Measurements from ENCODE around the gene PDF.
"Not testable (repeated sequence)": the region's sequence is repeated elsewhere in the genome, so short reads cannot be mapped to it uniquely, and the experiment has no call there.

Gene PDF

DNA sequence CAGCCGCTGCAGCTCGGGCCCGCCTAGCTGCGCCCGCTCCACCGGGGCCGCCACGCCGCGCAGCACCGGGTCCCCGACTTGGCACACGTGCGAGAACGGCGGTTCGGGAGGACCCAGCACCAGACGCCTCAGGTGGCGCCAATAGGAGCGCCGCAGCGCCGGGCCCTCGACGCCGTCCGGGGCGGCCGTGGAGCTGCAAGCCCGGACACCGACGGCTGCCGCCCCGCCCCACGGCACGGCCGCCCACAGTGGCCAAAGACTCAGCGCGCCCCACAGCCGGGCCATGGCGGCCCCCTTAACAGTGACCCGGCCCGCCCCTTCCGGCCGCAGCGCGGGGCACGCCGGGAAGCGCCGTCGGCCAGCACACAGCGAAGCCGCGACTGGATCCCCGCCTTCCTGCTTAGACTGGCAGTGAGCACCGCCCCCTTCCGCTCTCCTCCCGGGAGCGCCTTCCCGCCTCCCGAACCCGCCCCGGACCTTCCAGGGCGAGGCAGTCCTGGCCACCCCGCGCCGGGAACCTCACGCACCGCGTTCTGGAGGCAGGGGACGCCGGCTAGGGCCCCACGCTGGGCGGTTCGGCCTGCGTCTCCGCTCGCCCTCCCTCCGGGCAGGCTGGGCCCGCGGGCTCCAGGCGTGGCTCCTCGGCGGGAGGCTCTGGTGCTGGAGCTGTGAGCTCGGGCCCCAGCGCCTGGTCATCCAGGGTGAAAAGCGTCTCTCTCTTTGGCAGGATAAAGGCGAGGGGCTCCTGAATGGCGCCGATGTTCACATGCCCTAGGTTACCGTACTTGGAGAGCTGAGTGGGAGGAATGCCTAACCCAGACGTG lies at the start of gene PDF:
Gene PDF (minus strand): TSS at position 303 of the 824 bp plus-strand sequence. CDS start 18 bp downstream, at position 285.
- in situ Hi-C loops (cut with MboI; ENCODE audit: low sequenced_read_pairs), result no loop called here

DNA sequence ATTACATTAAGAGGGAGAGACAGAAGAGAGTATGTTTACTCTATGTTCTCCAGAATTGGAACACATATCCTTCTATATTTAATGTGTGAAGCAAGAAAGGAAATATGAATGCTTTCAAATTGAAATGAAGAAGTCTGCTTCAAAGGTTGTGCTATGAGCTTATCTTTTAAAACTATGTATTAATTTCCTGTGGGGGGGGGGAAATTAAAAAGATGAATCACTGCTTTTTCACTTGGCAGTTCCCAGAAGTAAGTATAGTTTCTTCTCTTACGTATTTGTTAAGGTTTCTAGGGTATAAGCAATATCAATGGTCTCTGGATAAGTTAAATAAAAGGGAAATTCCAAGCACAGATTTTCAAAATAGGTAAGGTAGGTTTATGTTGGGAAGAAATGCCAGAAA lies 48.4 kb upstream of the PDF start:
- in situ Hi-C loops (cut with MboI; ENCODE audit: low sequenced_read_pairs), result no loop called here

DNA sequence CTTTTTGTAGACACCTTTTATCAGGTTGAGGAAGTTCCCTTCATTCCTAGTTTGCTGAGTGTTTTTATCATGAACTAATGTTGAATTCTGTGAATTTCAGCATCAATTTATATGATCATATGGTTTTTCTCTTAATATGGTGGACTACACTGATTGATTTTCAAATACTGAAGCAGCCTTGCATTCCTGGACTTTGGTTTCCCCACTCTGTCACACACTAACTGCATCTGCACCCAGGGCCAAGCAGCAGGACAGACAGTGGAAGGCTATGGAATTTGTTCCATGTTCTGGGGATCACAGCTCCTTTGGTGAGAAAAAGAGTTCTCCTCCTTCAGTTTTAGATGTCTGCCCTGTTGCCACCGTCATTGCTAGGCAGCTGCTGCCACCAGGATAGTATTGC lies 47.6 kb upstream of the PDF start:
- in situ Hi-C loops (cut with MboI; ENCODE audit: low sequenced_read_pairs), result no loop called here

- in situ Hi-C loops (cut with MboI; ENCODE audit: low sequenced_read_pairs), result no loop called here
These were observed 46.1 kb upstream of the PDF start for GRCh38 chr16:69376393-69377059.

DNA sequence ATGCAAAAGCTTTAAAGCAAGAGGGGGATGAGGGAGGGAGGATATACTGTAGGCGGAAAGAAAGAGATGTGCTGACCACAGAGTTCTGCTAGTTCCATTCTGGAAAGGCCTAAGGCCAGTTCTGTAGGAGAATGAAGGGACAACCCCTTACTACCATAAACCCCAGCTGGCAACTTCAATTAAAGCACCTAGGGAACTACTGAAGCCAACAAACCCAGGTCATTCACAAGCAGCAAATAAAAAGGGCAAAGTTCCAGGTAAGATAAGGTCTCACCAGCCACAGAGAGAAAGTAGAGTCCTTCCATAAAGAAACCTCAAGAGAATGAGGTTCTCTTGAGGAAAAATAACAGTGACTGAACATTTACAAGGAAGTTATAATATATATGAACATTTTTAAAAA lies 42.6 kb upstream of the PDF start:
- in situ Hi-C loops (cut with MboI; ENCODE audit: low sequenced_read_pairs), result no loop called here

GRCh38 chr16:69371564-69371963 lies 41.2 kb upstream of the PDF start:
- in situ Hi-C loops (cut with MboI; ENCODE audit: low sequenced_read_pairs), result no loop called here

DNA sequence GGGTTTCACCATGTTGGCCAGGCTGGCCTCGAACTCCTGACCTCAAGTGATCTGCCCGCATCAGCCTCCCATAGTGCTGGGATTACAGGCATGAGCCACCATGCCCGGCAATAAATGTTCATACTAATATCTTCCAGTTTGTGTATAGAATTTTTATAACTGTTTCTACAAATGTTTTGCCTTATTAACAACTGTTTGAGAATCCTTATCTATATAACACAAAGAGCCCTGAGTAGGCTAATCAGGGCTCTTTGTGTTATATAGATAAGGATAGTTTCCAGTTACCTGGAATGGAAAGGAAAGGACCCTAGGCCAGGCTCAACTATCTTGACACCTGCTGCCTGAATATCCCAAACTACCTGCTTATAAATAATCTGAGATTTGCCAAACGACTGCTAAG lies 38.5 kb upstream of the PDF start:
- in situ Hi-C loops (cut with MboI; ENCODE audit: low sequenced_read_pairs), result no loop called here

DNA sequence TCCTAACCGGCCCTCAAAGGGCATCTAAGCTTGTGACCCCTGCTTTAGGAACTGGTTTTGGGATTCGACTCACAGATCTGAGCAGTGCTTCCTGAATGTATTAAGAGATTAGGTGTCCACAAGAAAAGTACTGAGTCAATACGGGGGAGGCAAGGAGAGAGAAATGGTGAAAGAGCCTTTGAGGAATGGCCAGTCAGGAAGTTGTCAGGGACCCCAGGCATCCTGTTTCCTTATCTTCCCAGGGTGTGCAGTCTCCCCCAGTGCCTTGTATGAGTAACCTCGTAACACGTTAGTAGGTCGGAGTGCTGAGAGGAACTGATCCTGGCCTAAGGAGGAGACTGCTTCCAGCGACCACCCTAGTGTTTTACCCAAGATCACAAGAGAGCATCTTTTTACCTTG lies 37.6 kb upstream of the PDF start:
- in situ Hi-C loops (cut with MboI; ENCODE audit: low sequenced_read_pairs), result no loop called here

DNA sequence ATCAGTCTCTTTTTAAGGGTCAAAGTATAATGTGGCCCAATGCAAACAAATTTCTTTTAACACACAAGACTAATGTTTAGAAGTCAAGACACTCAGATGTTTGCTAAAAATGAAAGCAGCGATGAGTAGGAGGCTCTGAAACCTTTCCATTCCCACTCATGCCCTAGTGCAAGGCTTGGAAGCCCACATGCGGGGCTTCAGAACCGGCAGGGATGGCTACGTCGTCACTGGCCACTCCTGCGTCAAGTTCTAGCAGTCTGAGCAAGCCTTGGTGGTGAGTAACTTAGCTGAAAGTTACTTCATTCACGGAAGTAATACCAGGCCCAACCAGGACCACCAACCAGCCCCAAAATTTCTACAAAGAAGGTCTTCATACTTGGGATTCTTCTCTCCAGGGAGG lies 36.0 kb upstream of the PDF start:
- in situ Hi-C loops (cut with MboI; ENCODE audit: low sequenced_read_pairs), result no loop called here

DNA sequence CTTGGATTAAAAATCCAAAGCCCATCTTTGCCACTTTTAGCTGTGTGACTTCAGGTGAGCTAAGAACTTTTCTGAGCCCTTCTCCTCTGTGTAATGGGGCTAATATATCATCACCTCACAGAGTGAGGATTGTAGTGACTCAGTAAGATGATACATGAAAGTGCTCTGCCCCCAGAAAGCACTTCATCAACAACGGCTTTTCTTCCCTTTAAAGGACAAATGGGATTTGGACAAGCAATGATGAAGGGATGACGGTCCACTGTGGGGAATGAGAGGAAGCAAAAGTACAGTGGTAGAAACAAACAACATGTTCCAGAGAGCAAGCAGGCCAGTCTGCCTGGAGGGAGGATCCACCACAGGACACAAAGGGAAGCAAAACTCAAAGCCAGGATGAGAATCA lies 35.5 kb upstream of the PDF start:
- in situ Hi-C loops (cut with MboI; ENCODE audit: low sequenced_read_pairs), result no loop called here

GRCh38 chr16:69364088-69364487 lies 33.7 kb upstream of the PDF start:
- in situ Hi-C loops (cut with MboI; ENCODE audit: low sequenced_read_pairs), result no loop called here

DNA sequence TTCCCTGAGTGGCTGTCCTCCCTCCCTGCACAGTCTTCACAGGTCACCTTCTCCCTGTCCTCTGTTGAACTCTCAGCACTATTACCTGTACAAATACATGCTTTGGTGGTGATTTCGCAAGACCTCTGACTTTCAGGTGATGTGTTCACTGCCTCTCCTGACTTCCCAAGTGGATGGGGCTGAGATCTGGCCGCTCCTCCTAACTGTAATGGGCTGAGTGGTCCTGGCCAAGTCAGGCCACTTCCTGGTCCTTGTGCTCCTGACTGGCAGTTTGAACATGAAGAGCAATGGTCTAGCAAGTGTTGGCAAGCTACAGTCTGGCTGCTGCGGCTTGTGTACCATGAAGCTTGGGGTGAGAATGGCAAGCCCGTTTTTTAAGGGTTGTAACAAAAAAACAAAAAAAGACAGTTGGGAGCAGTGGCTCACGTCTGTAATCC lies 32.9 kb upstream of the PDF start:
- in situ Hi-C loops (cut with MboI; ENCODE audit: low sequenced_read_pairs), result no loop called here

- in situ Hi-C loops (cut with MboI; ENCODE audit: low sequenced_read_pairs), result not testable (repeated sequence)
These were observed 29.7 kb upstream of the PDF start for GRCh38 chr16:69360070-69360469.

- in situ Hi-C loops (cut with MboI; ENCODE audit: low sequenced_read_pairs), result no loop called here
These were observed 21.1 kb upstream of the PDF start, which contains the start of gene TMED6 for GRCh38 chr16:69351309-69352027. Gene TMED6 (minus strand): TSS chr16:69351786. CDS start chr16:69351753, 33 bp downstream.

- in situ Hi-C loops (cut with MboI; ENCODE audit: low sequenced_read_pairs), result no loop called here
These were observed 20.2 kb upstream of the PDF start for GRCh38 chr16:69350536-69351133.

DNA sequence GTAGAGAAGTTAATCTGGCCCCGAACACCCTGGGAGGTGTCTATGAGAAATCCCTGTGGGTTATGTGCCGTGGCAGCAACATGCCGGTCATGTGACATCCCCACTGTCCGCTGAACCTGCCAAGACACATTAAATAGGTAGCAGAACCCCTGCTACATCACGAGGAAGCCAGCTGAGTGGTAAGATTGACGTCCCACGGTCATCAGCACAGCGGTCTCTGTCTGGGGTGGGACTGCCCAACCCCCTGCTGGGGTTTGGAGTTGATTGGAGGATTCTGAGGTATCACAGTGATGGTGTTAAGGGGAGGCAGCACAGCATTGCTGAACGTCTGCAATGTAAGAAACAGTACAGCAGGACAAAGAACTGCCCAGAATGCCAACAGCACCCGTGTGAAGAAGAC lies 19.1 kb upstream of the PDF start:
- in situ Hi-C loops (cut with MboI; ENCODE audit: low sequenced_read_pairs), result no loop called here

- in situ Hi-C loops (cut with MboI; ENCODE audit: low sequenced_read_pairs), result no loop called here
These were observed 17.8 kb upstream of the PDF start for GRCh38 chr16:69348222-69348621.

- in situ Hi-C loops (cut with MboI; ENCODE audit: low sequenced_read_pairs), result no loop called here
These were observed 16.3 kb upstream of the PDF start for GRCh38 chr16:69346683-69347082.

- in situ Hi-C loops (cut with MboI; ENCODE audit: low sequenced_read_pairs), result no loop called here
These were observed 15.5 kb upstream of the PDF start for GRCh38 chr16:69345923-69346322.

GRCh38 chr16:69344171-69344570 lies 13.8 kb upstream of the PDF start:
- in situ Hi-C loops (cut with MboI; ENCODE audit: low sequenced_read_pairs), result no loop called here

DNA sequence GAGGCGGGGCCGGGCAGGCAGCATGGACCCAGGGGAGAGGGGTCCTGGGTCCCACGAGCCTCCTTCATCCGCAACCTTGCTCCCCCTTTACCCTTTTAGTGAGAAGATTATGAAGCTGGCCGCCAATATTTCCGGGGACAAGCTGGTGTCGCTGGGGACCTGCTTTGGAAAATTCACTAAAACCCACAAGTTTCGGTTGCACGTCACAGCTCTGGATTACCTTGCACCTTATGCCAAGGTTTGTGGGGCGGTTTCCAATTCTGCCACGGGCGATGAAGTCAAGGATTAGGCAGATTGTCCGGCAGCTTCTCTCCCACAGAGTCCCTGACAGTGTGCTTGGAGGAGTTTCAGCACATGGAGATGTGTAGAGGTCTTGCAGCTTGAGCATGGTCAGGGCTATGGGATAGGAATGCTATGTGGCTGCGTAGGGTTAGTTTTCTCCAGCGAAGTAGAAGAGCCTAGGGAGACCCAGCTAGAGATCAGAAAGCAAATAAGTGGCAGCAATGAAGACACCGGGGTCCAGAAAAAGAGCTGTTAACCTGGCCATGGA lies 9.8 kb upstream of the PDF start:
- in situ Hi-C loops (cut with MboI; ENCODE audit: low sequenced_read_pairs), result no loop called here
